GM12865 (cell line): ENCODE results near the gene LTN1.
"Not testable (repeated sequence)": the region's sequence is repeated elsewhere in the genome, so short reads cannot be mapped to it uniquely, and the experiment has no call there.

Experiments
- DNase-seq: peaks from one replicate; pipeline ENCODE4 v3.0.0; 2010; ENCODE audit warnings: low read depth
- H3K4me3 ChIP-seq: 2 replicates; pipeline ENCODE4 v1.5.1; 2011; ENCODE audit warnings: mild to moderate bottlenecking, low read depth, low read length, control low read depth
- CTCF ChIP-seq: IDR thresholded peaks from 2 replicates; pipeline ENCODE4 v1.5.1; 2011; ENCODE audit warnings: low read length, control low read depth, low read depth, inconsistent platforms; ENCODE audit not compliant: insufficient read depth; ENCODE audit errors: missing control alignments

The LTN1 gene

DNA sequence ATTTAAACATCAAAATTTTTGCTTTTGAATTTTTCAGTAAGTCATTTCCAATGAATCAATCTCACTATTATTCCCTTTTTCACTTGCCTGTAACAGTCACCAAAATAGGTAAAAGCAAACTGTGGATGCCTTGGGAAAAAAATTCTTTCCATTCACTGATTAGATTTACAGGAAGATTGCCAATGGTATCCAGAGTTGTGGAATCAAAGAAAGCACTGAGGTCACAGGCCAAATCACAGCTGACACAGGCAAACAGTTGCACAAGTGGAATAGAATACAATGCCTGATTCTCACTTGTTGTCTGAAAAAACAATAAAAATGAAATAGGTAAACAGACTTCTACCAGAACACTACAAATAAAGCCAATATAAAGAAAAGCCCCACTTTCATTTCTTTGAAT, 48.4 kb downstream of the LTN1 start:
- TF ChIP-seq CTCF = no peak
- DNase-seq = no peak
- no peak overlapping the region for H3K4me3 ChIP-seq

DNA sequence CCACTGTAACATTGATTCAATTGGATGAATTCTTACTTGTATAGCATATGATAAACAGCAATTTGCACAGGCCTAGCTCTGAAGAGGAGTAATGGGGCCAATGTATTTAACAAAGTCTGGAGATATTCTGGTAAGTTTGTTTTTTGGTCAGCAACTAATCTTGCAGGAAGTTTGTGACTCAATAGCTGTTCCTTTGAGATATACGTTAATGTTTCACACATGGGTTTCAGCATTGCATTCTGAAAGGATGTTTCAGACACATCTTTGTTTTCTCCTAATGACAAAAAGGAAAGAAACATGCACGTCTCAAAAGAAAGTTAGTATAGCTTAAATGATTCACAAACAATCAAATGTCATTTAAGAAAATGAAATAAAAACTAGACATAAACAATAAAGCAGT, 49.0 kb downstream of the LTN1 start:
- TF ChIP-seq CTCF = no peak
- DNase-seq = no peak
- no peak overlapping the region for H3K4me3 ChIP-seq

DNA sequence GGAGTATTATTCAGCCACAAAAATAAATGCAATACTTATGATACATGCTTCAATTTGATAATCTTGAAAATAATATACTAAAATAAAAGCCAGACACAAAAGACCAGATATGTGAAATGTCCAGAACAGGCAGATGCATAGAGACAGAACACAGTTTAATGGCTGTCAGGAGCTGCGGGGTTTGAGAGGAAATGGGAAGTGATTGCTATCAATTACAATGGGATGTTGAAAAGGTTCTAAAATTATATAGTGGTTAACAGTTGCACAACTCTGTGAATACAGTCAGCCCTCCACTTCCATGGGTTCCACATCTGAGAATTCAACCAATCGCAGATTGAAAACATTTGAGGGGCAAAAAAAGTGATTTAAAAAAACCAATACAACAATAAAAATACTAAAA, 54.0 kb downstream of the LTN1 start:
- DNase-seq = no peak

GRCh38 chr21:28937737-28938136, 54.9 kb downstream of the LTN1 start:
- no peak for TF ChIP-seq CTCF

More for the DNA sequence above, 54.0 kb downstream of the LTN1 start:
- no peak overlapping the region for H3K4me3 ChIP-seq
- TF ChIP-seq CTCF = no peak

GRCh38 chr21:28936721-28937120, 56.0 kb downstream of the LTN1 start:
- H3K4me3 ChIP-seq = no peak overlapping the region
- no peak for DNase-seq
- TF ChIP-seq CTCF = no peak

More at GRCh38 chr21:28937737-28938136, 54.9 kb downstream of the LTN1 start:
- DNase-seq = no peak
- H3K4me3 ChIP-seq = no peak overlapping the region

DNA sequence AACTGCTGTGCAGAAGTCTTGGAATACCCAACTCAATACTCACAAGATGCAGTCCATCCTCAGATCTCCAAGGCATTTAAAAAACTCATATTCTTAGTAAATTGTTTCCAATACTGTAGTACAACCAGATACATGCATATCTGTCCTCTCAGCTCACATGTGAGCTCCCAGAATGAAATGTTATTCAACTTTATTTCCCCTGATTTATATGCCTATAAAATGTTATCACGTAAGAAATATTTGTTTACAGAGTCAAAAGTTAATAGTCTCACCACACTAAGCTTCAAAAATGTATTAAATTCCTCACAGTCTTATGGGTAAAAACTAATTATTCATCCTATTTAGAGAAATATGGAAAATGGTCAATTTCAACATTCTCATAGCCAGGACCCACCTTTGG, 56.6 kb downstream of the LTN1 start:
- no peak for TF ChIP-seq CTCF
- no peak overlapping the region for H3K4me3 ChIP-seq
- DNase-seq = no peak

- H3K4me3 ChIP-seq = no peak overlapping the region
- no peak for TF ChIP-seq CTCF
- no peak for DNase-seq
These were observed 60.0 kb downstream of the LTN1 start for GRCh38 chr21:28932717-28933116.

- not testable (repeated sequence) for DNase-seq, H3K4me3 ChIP-seq
These were observed 60.8 kb downstream of the LTN1 start for GRCh38 chr21:28931708-28932372.
